GM21515 (cell line): ENCODE data around the gene CCDC91.

ENCODE experiments used
- ATAC-seq: cut with Tn5 transposase; IDR thresholded peaks from one replicate; pipeline ENCODE4 v1.9.1; 2021; ENCODE audit not compliant: unreplicated experiment

CCDC91 gene

DNA sequence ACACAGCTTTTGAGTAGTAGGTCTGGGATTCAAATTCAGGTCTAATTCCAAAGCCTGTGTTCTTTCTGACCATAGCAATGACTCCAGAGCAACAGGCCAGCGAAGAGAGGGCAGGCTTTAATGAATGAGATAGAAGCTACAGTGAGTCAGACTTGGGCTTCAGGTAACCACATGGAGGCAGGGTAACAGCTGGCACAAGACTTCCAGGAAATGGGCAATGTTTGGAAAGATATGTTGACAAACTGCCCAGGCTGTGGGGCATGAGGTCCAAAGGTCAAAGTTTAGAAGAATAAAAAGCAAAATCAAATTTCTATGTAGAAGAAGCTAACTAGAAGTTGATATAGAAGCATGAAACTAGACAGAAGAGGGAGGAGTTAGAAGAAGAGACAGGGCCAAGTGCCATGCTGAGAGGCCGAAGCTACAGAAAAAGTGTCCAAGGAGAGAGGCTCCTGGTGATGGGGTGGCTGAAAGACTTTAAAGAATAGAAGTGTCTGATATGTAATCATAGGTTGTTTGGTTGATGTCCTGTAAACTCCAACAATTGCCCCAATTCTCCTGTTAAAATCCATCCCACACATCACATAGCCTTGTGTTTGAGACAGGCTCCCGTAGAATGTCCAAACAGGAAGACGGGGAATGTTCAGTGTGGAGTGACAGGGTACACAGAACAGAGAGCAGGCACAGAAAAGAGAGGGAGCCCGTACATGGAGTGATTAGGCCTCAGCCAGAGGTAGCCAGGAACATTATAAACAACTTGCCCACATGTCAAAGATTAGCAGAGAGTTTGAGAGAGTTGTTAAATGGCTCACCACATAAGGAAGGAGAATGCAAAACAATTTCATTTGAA, 384.7 kb downstream of the CCDC91 start:
- no peak for ATAC-seq

DNA sequence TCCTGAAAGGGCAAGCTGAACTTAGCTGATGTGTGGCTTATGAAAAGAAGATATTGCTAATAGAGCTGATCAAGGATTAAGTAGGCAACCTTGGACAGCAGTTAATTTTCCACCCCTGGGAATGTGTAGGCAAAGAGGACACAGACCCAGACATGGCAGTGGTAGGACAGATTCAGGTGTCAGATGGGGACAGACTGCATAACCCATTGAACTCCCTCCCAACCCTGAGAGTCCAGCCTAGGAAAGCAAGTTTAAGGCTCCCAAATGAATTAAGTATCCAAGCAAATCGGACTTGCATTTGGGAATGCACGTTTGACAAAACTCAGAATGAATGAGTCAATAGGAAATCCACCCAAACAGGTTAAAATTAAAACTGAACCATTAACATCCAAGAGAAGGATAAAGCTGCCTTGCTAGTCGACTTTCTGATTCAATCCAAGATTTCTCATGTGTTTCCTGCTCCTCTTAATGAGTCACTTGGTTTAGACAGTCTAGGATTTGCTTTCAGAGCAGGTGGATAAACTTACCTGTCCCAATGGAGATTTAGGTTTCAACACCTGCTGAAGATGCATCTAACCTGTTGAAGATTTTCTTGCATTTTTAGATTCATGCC, 385.4 kb downstream of the CCDC91 start:
- ATAC-seq, result no peak

DNA sequence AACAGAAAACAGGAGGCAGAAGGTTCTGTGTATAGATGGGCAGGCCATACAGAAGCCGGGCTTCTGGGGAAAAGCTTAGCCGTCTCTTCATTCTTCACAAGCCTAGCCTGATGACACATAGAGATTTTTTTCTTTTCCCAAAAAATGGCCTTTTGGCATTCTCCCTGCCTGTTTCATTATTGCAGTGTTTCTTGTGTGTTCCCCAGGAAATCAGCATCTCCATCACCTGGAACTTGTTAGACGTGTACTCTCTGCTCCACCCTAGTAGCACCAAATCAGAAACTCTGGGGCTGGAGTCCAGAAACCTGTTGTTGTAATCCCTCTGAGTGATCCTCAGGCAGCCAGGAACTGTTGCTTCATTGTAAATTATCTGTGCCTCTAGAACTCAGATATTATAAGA, 388.1 kb downstream of the CCDC91 start:
- ATAC-seq, result no peak

DNA sequence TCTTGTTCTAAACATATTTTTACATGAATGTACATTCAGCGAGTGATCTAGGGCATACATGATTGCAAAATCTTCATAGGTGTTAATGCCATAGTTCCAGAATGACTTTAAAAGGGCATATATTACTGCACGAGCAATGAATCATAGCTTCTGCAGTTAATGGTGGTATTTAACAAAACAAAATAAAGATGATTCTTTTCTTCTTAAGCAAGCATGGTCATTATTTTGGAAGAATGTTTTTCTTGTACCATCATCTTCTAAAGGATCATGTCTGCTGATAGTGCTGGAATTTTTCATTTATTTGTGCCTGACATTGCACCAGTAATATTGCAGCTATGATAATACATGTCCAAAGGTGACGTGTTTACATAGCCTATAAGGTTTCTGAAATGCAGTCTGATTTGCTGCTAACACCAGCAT, 388.6 kb downstream of the CCDC91 start:
- no peak for ATAC-seq

DNA sequence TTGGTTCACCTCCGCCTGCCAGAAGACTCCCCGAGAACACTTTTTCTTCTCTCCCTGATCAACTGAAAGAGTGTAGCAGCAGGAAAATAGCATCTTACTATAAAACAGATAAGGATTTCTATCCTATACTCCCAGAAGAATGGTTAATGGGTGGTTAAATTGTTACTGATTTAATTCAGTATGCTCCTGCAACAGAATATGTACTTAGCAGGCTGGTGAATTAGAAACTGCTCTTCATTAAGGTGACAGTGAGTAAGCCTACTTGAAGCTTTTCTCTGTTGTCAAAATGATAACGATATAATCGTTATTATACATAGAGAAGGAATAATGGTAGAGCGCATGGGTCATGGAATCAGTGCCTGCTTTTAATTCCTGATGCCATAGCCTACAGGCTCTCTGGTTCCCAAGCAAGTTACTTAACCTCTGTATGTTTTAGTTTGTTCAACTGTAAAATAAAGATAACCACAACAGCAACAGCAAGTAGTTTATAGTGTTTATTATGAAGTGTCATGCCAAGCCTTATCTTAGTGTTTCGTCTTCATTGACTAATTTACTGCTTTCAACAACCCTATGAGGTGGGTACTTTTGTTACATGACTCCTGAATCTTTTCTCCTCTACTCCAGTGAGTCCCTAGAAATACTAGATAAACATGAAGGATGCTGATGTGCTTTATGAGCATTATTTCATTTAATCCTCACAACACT, 392.6 kb downstream of the CCDC91 start:
- no peak for ATAC-seq

DNA sequence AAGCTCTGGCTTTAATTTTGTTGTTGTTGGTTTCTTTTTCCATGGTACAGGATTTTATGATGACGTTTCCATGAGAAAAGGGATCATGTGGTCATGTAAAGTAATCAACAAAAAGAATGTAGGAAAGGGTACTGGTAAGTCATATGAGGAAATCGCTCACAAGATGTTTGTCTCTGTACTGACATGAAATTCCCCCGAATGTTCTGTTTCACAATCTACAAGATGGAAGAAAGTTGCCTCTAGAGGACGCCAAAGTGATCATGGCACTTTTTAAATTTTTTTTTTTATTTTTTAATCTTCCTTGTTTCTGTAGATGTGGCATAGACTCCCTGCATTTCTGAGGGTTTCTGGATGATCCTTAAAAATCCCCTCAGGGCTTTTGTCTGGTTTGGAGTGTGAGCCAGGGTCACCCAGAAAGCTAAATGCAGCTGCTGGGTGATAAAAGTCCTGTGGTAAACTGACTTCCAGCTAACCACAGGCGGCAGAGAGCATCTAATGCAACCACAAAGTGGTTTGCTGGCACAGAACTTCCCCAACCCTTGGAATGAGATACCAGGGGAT, 393.5 kb downstream of the CCDC91 start:
- ATAC-seq, result no peak

DNA sequence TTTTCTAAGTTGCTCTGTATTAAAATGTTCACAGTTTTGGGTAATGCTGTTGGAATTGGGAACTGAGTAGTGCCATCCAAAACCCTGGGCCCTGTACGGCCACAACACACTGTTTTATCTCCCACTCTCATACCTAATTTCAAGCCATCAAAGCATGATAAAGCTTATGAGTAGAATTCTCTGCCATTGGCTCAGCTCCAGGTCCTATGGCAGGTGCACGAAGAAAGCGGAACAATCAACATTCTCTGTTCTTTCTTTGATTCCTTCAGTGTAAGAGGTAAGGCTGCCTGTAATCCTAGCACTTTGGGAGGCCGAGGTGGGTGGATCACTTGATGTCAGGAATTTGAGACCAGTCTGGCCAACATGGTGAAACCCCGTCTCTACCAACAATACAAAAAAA, 394.9 kb downstream of the CCDC91 start:
- no peak for ATAC-seq

DNA sequence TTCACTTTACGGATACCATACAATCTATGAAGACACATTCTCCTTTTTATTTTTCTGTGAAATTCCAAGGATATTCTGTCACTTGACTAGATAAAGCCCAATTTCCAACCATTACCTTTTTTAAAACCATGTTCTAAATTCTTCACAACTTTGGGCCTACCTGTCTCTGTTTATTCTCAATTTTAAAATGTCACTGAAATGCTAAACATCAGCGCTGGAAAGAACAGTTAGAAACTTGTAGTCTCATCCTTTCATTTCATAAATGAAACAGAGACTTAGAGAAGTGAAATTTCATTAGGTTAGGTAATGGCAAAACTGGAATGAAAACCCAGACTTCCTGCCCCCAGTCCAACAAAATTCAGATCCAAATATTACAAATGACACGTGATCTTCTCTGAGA, 396.2 kb downstream of the CCDC91 start:
- no peak for ATAC-seq

DNA sequence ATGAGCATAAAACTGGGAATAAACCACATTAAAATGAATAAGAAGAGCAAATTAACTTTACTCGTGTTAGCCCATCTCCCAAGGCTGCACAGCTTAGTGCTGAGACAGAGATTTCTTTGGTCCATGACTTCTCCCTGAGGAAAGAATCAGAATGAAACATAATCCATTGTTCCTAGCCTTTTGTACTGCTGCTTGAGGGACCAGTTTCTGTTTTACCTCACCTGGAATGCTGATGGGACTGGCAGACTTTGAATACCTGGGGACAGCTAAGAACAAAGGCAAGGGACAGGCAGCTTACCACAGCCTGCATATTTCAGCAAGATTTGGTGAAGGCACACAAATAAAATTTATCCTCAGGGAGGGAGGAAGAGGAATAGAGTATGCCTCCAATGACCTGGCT, 401.6 kb downstream of the CCDC91 start:
- no peak for ATAC-seq
